Adrenal gland (tissue), 12 donors: ENCODE measurements around the gene FERMT3. TPM values are rescaled to one million over a fixed set of nuclear protein-coding genes. Genes with fewer than 3 reads are reported as not detected.

Experiments used
- DNase-seq, 7 donors: peaks; one replicate each; pipeline ENCODE4 v3.0.0-alpha.2; 2019 to 2020
- H3K27ac ChIP-seq, 5 donors: fragments of 200-600 bp; sonication (generic) in 4 of 5; 1 replicate in 3 of 5; 2 replicates in 2 of 5; pipeline versions ENCODE4 v1.5.1 to v1.8.0; 2016 to 2020; ENCODE audit warnings: mild to moderate bottlenecking in 1 of 5
- H3K27me3 ChIP-seq: fragments of 200-600 bp; 2 replicates; pipeline ENCODE4 v1.8.0; 2021
- H3K36me3 ChIP-seq, 2 donors: fragments of 200-600 bp; replicated peaks in 1 of 2; 1 replicate in 1 of 2; 2 replicates in 1 of 2; pipeline versions ENCODE4 v1.5.1 to v1.8.0; 2018 to 2022
- H3K4me1 ChIP-seq, 2 donors: fragments of 200-600 bp; replicated peaks in 1 of 2; 1 replicate in 1 of 2; 2 replicates in 1 of 2; pipeline versions ENCODE4 v1.5.1 to v1.8.0; 2018 to 2021
- H3K4me3 ChIP-seq, 4 donors: fragments of 200-600 bp; sonication (generic) in 3 of 4; one replicate each; pipeline ENCODE4 v1.5.1; 2016 to 2018
- H3K9me3 ChIP-seq, 3 donors: fragments of 200-600 bp; sonication (generic) in 1 of 3; replicated peaks in 1 of 3; 1 replicate in 2 of 3; 2 replicates in 1 of 3; pipeline versions ENCODE4 v1.5.1 to v1.8.0; 2016 to 2021
- POLR2A ChIP-seq, 2 donors: fragments of 450-650 bp; IDR thresholded peaks; one replicate each; pipeline ENCODE4 v1.6.1; 2017; ENCODE audit warnings: antibody characterized with exemption in 2 of 2, mild to moderate bottlenecking in 2 of 2, moderate library complexity in 1 of 2
- WGBS, 4 donors: extraction: QIAGEN DNeasy Blood & Tissue Kit in 2 of 4; methylation state at CpG; one replicate each; pipeline versions ENCODE4 v1.1.5 to v1.1.7; 2013 to 2017; 5-methylcytosine and 5-hydroxymethylcytosine counted together
- intact Hi-C, 2 donors: fragments of 100-400 bp; cut with DNase I; formaldehyde crosslinking; loops; one replicate each; pipeline versions ENCODE4 v1.14.1 to v1.15.0; 2022 to 2023
- polyA plus RNA-seq, 3 donors: library from polyadenylated mRNA; stranded (reverse); fragments of 200-250 nt in 2 of 3; fragments of 350-450 nt in 1 of 3; fragmentation: Illumina TruSeq in 1 of 3; extraction: RNeasy Lipid Tissue Mini Kit (QIAGEN cat#74804) in 1 of 3; gene quantifications; one replicate each; pipeline ENCODE4 v1.2.3, GENCODE V29; 2013 to 2014
- total RNA-seq, 9 donors: library from RNA; depleted of rRNA in 4 of 9; stranded (reverse); fragments of >200 nt in 4 of 9; fragments of 120-200 nt in 1 of 9; fragmentation: NEBNext Ultra II Directional in 1 of 9; extraction: Animal tissue kit (Norgen Biotek cat#: 25700) in 1 of 9; gene quantifications; one replicate each; pipeline versions ENCODE4 v1.1.0 to v1.2.4, GENCODE V29; 2013 to 2023
- TF ChIP-seq, protein P1 (sequence below), 6 experiments: fragments of 450-650 bp in 4 of 6; fragments of 200-600 bp in 2 of 6; sonication (generic) in 1 of 6; IDR thresholded peaks; 1 replicate in 5 of 6; 2 replicates in 1 of 6; pipeline versions ENCODE4 v1.5.1 to v1.8.0; 2016 to 2021; ENCODE audit warnings: antibody characterized with exemption in 6 of 6, mild to moderate bottlenecking in 2 of 6, moderate library complexity in 1 of 6
- donor health status: healthy with polysubstance abuse.
- donor health status: Bipolar disorder and iron deficiency.
- donor health status: DM: yes; HTN: yes; CAD: no.
- donor health status: DM: no; HTN: no; CAD: no.
- donor health status: DM: no; HTN: no; CAD: no.
- donor health status: DM: yes; HTN: yes; CAD: no.

FERMT3 gene
- total and polyA plus RNA-seq, 12 donors: 3.2 to 77.0 (median 33.7) TPM

DNA sequence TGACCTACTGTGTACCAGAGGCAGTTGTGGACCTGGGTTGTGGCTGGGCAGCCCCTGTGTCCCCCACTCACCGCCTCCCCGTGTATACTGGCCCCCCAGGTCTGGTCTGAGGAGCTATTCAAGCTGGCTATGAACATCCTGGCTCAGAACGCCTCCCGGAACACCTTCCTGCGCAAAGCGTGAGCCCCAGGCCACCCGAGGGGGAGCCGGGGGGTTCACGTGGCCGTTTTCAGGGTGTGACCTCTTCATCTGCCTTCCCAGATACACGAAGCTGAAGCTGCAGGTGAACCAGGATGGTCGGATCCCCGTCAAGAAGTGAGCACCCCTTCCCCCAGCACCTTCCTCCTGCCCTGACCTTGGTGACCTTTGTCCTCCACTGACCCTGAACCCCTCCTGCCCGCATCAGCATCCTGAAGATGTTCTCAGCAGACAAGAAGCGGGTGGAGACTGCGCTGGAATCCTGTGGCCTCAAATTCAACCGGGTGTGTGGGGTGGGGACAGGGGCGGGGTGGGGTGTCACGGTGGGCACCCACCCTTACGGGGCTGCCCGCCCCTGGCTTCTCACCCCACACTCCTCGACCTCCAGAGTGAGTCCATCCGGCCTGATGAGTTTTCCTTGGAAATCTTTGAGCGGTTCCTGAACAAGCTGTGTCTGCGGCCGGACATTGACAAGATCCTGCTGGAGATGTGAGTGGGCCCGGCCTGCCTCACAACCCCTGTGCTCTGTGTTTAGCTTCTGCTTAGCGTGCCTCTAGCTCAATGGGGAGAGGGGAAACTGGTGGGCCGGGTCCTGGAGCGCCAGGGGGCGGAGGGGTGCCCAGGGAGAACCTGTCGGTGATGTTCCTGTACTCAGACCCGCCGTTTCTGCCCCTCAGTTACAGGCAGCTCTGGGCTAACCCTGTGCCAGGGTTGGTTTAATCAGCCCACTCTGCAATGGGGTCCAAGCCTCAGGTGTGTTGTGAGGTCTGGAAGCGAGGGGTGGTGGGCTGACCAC lies 48.9 kb downstream of the FERMT3 start:
- Histone ChIP-seq H3K4me3 (no peak overlapping the region), H3K9me3 (no peaks in the 10 kb centered on the region), H3K27ac (no peak overlapping the region), H3K27me3 (no peaks in the 10 kb centered on the region), H3K36me3 (peaks cover 0 to 60% of the 10 kb centered on the region in 2 donors), H3K4me1 (peaks cover 26 to 28% of the 10 kb centered on the region in 2 donors)
- DNase-seq: no peak
- 85 to 92% (median 88%) methylated on average over 16 to 35 of the region's 35 CpGs for WGBS, 4 donors
- intact Hi-C loops: no loop called here
- TF ChIP-seq POLR2A (IDR thresholded peaks at IDR 0.05): no peak
- TF ChIP-seq, protein P1, sequence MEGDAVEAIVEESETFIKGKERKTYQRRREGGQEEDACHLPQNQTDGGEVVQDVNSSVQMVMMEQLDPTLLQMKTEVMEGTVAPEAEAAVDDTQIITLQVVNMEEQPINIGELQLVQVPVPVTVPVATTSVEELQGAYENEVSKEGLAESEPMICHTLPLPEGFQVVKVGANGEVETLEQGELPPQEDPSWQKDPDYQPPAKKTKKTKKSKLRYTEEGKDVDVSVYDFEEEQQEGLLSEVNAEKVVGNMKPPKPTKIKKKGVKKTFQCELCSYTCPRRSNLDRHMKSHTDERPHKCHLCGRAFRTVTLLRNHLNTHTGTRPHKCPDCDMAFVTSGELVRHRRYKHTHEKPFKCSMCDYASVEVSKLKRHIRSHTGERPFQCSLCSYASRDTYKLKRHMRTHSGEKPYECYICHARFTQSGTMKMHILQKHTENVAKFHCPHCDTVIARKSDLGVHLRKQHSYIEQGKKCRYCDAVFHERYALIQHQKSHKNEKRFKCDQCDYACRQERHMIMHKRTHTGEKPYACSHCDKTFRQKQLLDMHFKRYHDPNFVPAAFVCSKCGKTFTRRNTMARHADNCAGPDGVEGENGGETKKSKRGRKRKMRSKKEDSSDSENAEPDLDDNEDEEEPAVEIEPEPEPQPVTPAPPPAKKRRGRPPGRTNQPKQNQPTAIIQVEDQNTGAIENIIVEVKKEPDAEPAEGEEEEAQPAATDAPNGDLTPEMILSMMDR (IDR thresholded peaks at IDR 0.05): no peak

- H3K27ac ChIP-seq: no peak overlapping the region
- peaks cover 21% of the 10 kb centered on the region in 2 donors for H3K4me1 ChIP-seq
- H3K36me3 ChIP-seq: peaks cover 0 to 69% of the 10 kb centered on the region in 2 donors
- no peaks in the 10 kb centered on the region for H3K9me3 ChIP-seq
- no peaks in the 10 kb centered on the region for H3K27me3 ChIP-seq
- intact Hi-C loops: no loop called here
- no peak for TF ChIP-seq POLR2A (IDR thresholded peaks at IDR 0.05)
- TF ChIP-seq, protein P1 (IDR thresholded peaks at IDR 0.05): no peak
- 84 to 100% (median 87%) methylated on average over 2 to 15 of the region's 15 CpGs for WGBS, 4 donors
- no peak for DNase-seq
- H3K4me3 ChIP-seq: no peak overlapping the region
Observed at GRCh38 chr11:64256300-64256699, 49.8 kb downstream of the FERMT3 start.

- intact Hi-C loops: no loop called here
- peaks cover 0 to 90% of the 10 kb centered on the region in 2 donors for H3K36me3 ChIP-seq
Observed at GRCh38 chr11:64258356-64258755, 51.8 kb downstream of the FERMT3 start.

More at GRCh38 chr11:64258356-64258755, 51.8 kb downstream of the FERMT3 start:
- no peak for DNase-seq
- Histone ChIP-seq H3K27me3 (no peaks in the 10 kb centered on the region), H3K4me1 (peaks cover 6 to 7% of the 10 kb centered on the region in 2 donors), H3K9me3 (no peaks in the 10 kb centered on the region), H3K4me3 (no peak overlapping the region), H3K27ac (no peak overlapping the region)
- TF ChIP-seq, protein P1 (IDR thresholded peaks at IDR 0.05): no peak
- TF ChIP-seq POLR2A (IDR thresholded peaks at IDR 0.05): no peak
- WGBS, 4 donors: 90 to 92% (median 90%) methylated on average over 15 to 24 of the region's 24 CpGs; no CpG with 5 or more reads in 1 of the 4 donors
